ENCODE measurements around the gene RYR3.

- TF ChIP-seq, protein P1, sequence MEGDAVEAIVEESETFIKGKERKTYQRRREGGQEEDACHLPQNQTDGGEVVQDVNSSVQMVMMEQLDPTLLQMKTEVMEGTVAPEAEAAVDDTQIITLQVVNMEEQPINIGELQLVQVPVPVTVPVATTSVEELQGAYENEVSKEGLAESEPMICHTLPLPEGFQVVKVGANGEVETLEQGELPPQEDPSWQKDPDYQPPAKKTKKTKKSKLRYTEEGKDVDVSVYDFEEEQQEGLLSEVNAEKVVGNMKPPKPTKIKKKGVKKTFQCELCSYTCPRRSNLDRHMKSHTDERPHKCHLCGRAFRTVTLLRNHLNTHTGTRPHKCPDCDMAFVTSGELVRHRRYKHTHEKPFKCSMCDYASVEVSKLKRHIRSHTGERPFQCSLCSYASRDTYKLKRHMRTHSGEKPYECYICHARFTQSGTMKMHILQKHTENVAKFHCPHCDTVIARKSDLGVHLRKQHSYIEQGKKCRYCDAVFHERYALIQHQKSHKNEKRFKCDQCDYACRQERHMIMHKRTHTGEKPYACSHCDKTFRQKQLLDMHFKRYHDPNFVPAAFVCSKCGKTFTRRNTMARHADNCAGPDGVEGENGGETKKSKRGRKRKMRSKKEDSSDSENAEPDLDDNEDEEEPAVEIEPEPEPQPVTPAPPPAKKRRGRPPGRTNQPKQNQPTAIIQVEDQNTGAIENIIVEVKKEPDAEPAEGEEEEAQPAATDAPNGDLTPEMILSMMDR (IDR thresholded peaks at IDR 0.05; ENCODE audit: low read depth, low read length): no peak
- no peak for TF ChIP-seq EZH2phosphoT487 (IDR thresholded peaks at IDR 0.05; ENCODE audit: low read depth)
Observed at GRCh38 chr15:33310481-33311311, at the start of gene RYR3.

Measured in OCI-LY3 (cell line).